WTC11 (cell line): ENCODE data around the gene AHSA1. TPM values are rescaled to one million over a fixed set of nuclear protein-coding genes. Genes with fewer than 3 reads are reported as not detected.

Source experiments
- ATAC-seq: fragments of 200-7000 bp; cut with Tn5 transposase; 2 replicates; pipeline ENCODE4 v1.10.0; 2021; ENCODE audit warnings: mild to moderate bottlenecking, moderate library complexity
- CTCF ChIA-PET: fragments of 300-600 bp; sonication (Branson Sonifier 250); formaldehyde crosslinking; loops from one replicate; lab custom pipeline; 2021; ENCODE audit warnings: antibody characterized with exemption; lab: Charles Lee
- POLR2A ChIA-PET: fragments of 350-600 bp; sonication (Branson Sonifier 250); formaldehyde crosslinking; loops from one replicate; lab custom pipeline; 2021; ENCODE audit warnings: antibody characterized with exemption; lab: Charles Lee
- DNase-seq: peaks from one replicate; pipeline ENCODE4 v3.0.0; 2021; ENCODE audit warnings: low spot score
- H3K27ac Mint-ChIP-seq: 2 replicates; pipeline ENCODE4 v1.8.0; 2021; ENCODE audit warnings: mixed read lengths
- H3K27me3 Mint-ChIP-seq: 2 replicates; pipeline ENCODE4 v1.8.0; 2021; ENCODE audit warnings: low read depth, mild to moderate bottlenecking, moderate library complexity, mixed read lengths
- H3K36me3 Mint-ChIP-seq: 2 replicates; pipeline ENCODE4 v1.8.0; 2021; ENCODE audit warnings: mixed read lengths
- H3K4me1 Mint-ChIP-seq: 2 replicates; pipeline ENCODE4 v1.8.0; 2022; ENCODE audit warnings: mixed read lengths
- H3K4me3 Mint-ChIP-seq: 2 replicates; pipeline ENCODE4 v1.8.0; 2021; ENCODE audit warnings: mild to moderate bottlenecking, moderate library complexity, mixed read lengths
- H3K9me3 Mint-ChIP-seq: 2 replicates; pipeline ENCODE4 v1.8.0; 2021; ENCODE audit warnings: mixed read lengths
- ARID4B ChIP-seq: sonication (generic); formaldehyde crosslinking; IDR thresholded peaks from 2 replicates; pipeline ENCODE4 v1.8.0; 2023; ENCODE audit warnings: missing genetic modification reagents, mild to moderate bottlenecking, borderline replicate concordance
- ATF3 ChIP-seq: sonication (generic); formaldehyde crosslinking; conservative IDR thresholded peaks from 2 replicates; pipeline ENCODE4 v1.8.1; 2022; ENCODE audit warnings: mild to moderate bottlenecking, missing genetic modification reagents
- E2F1 ChIP-seq: sonication (generic); formaldehyde crosslinking; IDR thresholded peaks from 2 replicates; pipeline ENCODE4 v1.8.0; 2022; ENCODE audit warnings: mild to moderate bottlenecking, missing genetic modification reagents
- ESRRA ChIP-seq: sonication (generic); formaldehyde crosslinking; IDR thresholded peaks from 2 replicates; pipeline ENCODE4 v1.8.1; 2022; ENCODE audit warnings: mild to moderate bottlenecking, missing genetic modification reagents, borderline replicate concordance
- ETV6 ChIP-seq: sonication (generic); formaldehyde crosslinking; IDR thresholded peaks from 2 replicates; pipeline ENCODE4 v1.8.1; 2022; ENCODE audit warnings: mild to moderate bottlenecking, missing genetic modification reagents
- FOXJ3 ChIP-seq: sonication (generic); formaldehyde crosslinking; IDR thresholded peaks from 2 replicates; pipeline ENCODE4 v1.9.0; 2021; ENCODE audit warnings: missing genetic modification reagents, mild to moderate bottlenecking, borderline replicate concordance
- GRHL2 ChIP-seq: fragments of 250-450 bp; sonication (Bioruptor Pico); IDR thresholded peaks from 2 replicates; pipeline ENCODE4 v1.8.0; 2022; ENCODE audit warnings: mild to moderate bottlenecking, moderate library complexity; ENCODE audit not compliant: insufficient replicate concordance, severe bottlenecking
- NFATC4 ChIP-seq: fragments of 250-450 bp; sonication (Bioruptor Pico); IDR thresholded peaks from 2 replicates; pipeline ENCODE4 v1.9.0; 2021; ENCODE audit warnings: mild to moderate bottlenecking
- RORB ChIP-seq: fragments of 250-450 bp; sonication (Bioruptor Pico); IDR thresholded peaks from 2 replicates; pipeline ENCODE4 v1.9.0; 2021; ENCODE audit warnings: mild to moderate bottlenecking
- STAT6 ChIP-seq: sonication (generic); formaldehyde crosslinking; conservative IDR thresholded peaks from 2 replicates; pipeline ENCODE4 v1.8.1; 2023; ENCODE audit warnings: mild to moderate bottlenecking, low read depth, missing genetic modification reagents, moderate library complexity
- TCF7 ChIP-seq: sonication (generic); formaldehyde crosslinking; IDR thresholded peaks from 2 replicates; pipeline ENCODE4 v1.8.0; 2022; ENCODE audit warnings: mild to moderate bottlenecking, low read depth, missing genetic modification reagents, moderate library complexity
- USF1 ChIP-seq: sonication (generic); formaldehyde crosslinking; IDR thresholded peaks from 2 replicates; pipeline ENCODE4 v1.8.0; 2022; ENCODE audit warnings: mild to moderate bottlenecking, missing genetic modification reagents
- ZNF121 ChIP-seq: sonication (generic); formaldehyde crosslinking; IDR thresholded peaks from 2 replicates; pipeline ENCODE4 v1.8.0; 2023; ENCODE audit warnings: missing genetic modification reagents
- ZNF232 ChIP-seq: sonication (generic); formaldehyde crosslinking; IDR thresholded peaks from 2 replicates; pipeline ENCODE4 v1.8.0; 2022; ENCODE audit warnings: mild to moderate bottlenecking, missing genetic modification reagents
- ZNF512 ChIP-seq: sonication (generic); formaldehyde crosslinking; IDR thresholded peaks from 2 replicates; pipeline ENCODE4 v1.8.1; 2022; ENCODE audit warnings: missing genetic modification reagents, borderline replicate concordance
- ZSCAN18 ChIP-seq: fragments of 250-450 bp; sonication (Bioruptor Pico); IDR thresholded peaks from 2 replicates; pipeline ENCODE4 v2.1.2; 2022; ENCODE audit warnings: mild to moderate bottlenecking, moderate library complexity
- total RNA-seq: library from RNA; stranded (reverse); gene quantifications from 3 replicates; pipeline ENCODE4 v1.2.3, GENCODE V29; 2021
- TF ChIP-seq, protein P1 (sequence below): sonication (generic); formaldehyde crosslinking; IDR thresholded peaks from 2 replicates; pipeline ENCODE4 v1.8.0; 2023; ENCODE audit warnings: missing genetic modification reagents
- TF ChIP-seq, protein P2 (sequence below): sonication (generic); formaldehyde crosslinking; IDR thresholded peaks from 2 replicates; pipeline ENCODE4 v1.8.1; 2023; ENCODE audit warnings: mild to moderate bottlenecking, missing genetic modification reagents

The AHSA1 gene
- total RNA-seq, 1 experiment from 2014 or later, result 186 TPM

DNA sequence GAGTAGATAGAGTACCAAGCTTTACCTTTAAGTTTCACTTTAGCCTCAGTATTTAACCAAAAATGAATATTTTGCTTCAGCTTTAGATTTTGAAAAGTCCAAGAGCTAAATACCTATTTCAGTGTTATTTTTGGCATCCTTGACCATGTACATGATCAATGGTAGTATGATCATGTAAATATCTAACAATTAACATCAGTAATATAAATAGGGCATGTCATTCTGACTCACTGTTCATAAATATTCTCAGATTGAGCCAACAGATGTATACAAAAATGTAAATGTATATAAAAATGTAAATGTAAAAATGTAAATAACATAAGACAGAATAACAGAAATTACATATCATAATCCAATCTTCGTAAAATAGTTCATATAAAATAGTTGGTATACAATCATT is 19.3 kb upstream of the AHSA1 start:
- ChIA-PET CTCF (interaction anchor here (0.6 to 0.7 kb wide), 3 partner anchors 19 to 315 kb away, joined by 3 to 4 read pairs (median 3); partner anchors contain the start of gene AHSA1), POLR2A (no interaction called here)
- H3K27me3 Mint-ChIP-seq, result no peaks in the 10 kb centered on the region
- no peaks in the 10 kb centered on the region for H3K4me1 Mint-ChIP-seq
- no peak overlapping the region for H3K27ac Mint-ChIP-seq
- H3K9me3 Mint-ChIP-seq, result no peaks in the 10 kb centered on the region
- H3K4me3 Mint-ChIP-seq, result no peak overlapping the region
- ATAC-seq (no peak), DNase-seq (no peak)
- TF ChIP-seq ESRRA (CRISPR knock-in tag) (no peak), E2F1 (CRISPR knock-in tag) (no peak), ZNF512 (no peak), TCF7 (CRISPR knock-in tag) (no peak), ZNF121 (CRISPR knock-in tag) (no peak), STAT6 (CRISPR knock-in tag) (no peak), ATF3 (CRISPR knock-in tag) (no peak), RORB (CRISPR knock-in tag) (no peak), ZNF232 (no peak), ETV6 (CRISPR knock-in tag) (no peak), ARID4B (CRISPR knock-in tag) (no peak), NFATC4 (CRISPR knock-in tag) (no peak), FOXJ3 (no peak), GRHL2 (no peak), USF1 (CRISPR knock-in tag) (no peak), ZSCAN18 (CRISPR knock-in tag) (no peak)
- TF ChIP-seq, protein P1, sequence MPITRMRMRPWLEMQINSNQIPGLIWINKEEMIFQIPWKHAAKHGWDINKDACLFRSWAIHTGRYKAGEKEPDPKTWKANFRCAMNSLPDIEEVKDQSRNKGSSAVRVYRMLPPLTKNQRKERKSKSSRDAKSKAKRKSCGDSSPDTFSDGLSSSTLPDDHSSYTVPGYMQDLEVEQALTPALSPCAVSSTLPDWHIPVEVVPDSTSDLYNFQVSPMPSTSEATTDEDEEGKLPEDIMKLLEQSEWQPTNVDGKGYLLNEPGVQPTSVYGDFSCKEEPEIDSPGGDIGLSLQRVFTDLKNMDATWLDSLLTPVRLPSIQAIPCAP (CRISPR knock-in tag), result no peak
- TF ChIP-seq, protein P2, sequence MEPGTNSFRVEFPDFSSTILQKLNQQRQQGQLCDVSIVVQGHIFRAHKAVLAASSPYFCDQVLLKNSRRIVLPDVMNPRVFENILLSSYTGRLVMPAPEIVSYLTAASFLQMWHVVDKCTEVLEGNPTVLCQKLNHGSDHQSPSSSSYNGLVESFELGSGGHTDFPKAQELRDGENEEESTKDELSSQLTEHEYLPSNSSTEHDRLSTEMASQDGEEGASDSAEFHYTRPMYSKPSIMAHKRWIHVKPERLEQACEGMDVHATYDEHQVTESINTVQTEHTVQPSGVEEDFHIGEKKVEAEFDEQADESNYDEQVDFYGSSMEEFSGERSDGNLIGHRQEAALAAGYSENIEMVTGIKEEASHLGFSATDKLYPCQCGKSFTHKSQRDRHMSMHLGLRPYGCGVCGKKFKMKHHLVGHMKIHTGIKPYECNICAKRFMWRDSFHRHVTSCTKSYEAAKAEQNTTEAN (CRISPR knock-in tag), result no peak
- H3K36me3 Mint-ChIP-seq, result peaks cover 39% of the 10 kb centered on the region
